HL-60 (cell line): Measurements from ENCODE around the gene SIGLEC7.

Source experiments
- DNase-seq, 2 experiments: peaks; one replicate each; pipeline ENCODE4 v3.0.0-alpha.2; 2010 to 2020; ENCODE audit warnings: low read depth in 1 of 2, low spot score in 1 of 2
- H3K27ac ChIP-seq: fragments of 250-450 bp; sonication (Bioruptor Pico); replicated peaks from 2 replicates; pipeline ENCODE4 v1.5.1; 2020; ENCODE audit warnings: mild to moderate bottlenecking, moderate library complexity
- H3K27me3 ChIP-seq: fragments of 250-450 bp; sonication (Bioruptor Pico); 2 replicates; pipeline ENCODE4 v1.5.1; 2021; ENCODE audit warnings: mild to moderate bottlenecking, moderate library complexity; ENCODE audit not compliant: insufficient read depth, poor library complexity, severe bottlenecking
- H3K4me3 ChIP-seq: replicated peaks from 2 replicates; pipeline ENCODE4 v1.5.1; 2011; ENCODE audit warnings: mild to moderate bottlenecking, control low read depth, low read length; ENCODE audit not compliant: insufficient read depth
- GABPA ChIP-seq: IDR thresholded peaks from 2 replicates; pipeline ENCODE4 v1.6.1; 2012; ENCODE audit warnings: low read depth
- POLR2AphosphoS5 ChIP-seq: IDR thresholded peaks from 2 replicates; pipeline ENCODE4 v1.6.1; 2012; ENCODE audit warnings: low read depth
- SPI1 ChIP-seq: IDR thresholded peaks from 2 replicates; pipeline ENCODE4 v1.6.1; 2012; ENCODE audit warnings: low read depth, mild to moderate bottlenecking, borderline replicate concordance
- TF ChIP-seq, protein P1 (sequence below): IDR thresholded peaks from one replicate; pipeline ENCODE4 v1.5.1; 2011; ENCODE audit warnings: low read length, control low read depth, inconsistent platforms; ENCODE audit not compliant: insufficient read depth
- TF ChIP-seq, protein P2 (sequence below): IDR thresholded peaks from 2 replicates; pipeline ENCODE4 v1.6.1; 2012; ENCODE audit warnings: low read depth; ENCODE audit not compliant: insufficient replicate concordance

The SIGLEC7 gene

DNA sequence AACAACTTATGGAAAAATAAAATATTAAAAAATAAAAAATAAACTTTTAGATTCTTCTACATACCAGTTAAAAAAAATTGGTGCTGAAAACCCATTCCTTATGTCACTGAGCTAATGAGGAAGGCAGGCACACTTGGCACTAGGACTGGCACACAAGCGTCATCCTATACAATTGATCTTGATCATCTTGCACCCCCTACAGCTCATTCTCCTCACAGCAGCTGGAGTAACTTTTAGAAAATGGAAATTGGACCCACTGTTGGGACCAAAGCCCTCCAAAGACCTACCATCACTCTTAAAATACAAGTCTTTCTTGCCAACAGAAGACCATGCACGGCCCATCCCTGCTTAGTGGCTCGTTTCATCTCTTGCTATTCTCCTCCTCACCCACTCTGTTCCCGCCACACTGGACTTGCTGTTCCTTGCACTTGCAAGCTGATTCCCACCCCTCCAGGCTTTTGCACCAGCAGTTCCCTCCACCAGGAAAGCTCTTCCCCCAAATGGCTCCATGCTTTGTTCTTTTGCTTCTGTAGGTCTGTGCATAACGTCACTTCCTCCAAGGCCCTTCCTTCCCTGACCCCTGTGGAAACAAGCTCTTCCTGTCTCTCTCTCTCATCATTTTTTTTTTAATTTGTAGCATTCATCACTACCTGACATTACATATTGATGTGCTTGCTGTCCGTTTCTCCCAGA, 45.5 kb upstream of the SIGLEC7 start:
- no peak for DNase-seq
- TF ChIP-seq, protein P1, sequence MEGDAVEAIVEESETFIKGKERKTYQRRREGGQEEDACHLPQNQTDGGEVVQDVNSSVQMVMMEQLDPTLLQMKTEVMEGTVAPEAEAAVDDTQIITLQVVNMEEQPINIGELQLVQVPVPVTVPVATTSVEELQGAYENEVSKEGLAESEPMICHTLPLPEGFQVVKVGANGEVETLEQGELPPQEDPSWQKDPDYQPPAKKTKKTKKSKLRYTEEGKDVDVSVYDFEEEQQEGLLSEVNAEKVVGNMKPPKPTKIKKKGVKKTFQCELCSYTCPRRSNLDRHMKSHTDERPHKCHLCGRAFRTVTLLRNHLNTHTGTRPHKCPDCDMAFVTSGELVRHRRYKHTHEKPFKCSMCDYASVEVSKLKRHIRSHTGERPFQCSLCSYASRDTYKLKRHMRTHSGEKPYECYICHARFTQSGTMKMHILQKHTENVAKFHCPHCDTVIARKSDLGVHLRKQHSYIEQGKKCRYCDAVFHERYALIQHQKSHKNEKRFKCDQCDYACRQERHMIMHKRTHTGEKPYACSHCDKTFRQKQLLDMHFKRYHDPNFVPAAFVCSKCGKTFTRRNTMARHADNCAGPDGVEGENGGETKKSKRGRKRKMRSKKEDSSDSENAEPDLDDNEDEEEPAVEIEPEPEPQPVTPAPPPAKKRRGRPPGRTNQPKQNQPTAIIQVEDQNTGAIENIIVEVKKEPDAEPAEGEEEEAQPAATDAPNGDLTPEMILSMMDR: no peak
- TF ChIP-seq SPI1 (no peak), GABPA (no peak), POLR2AphosphoS5 (no peak)
- TF ChIP-seq, protein P2, sequence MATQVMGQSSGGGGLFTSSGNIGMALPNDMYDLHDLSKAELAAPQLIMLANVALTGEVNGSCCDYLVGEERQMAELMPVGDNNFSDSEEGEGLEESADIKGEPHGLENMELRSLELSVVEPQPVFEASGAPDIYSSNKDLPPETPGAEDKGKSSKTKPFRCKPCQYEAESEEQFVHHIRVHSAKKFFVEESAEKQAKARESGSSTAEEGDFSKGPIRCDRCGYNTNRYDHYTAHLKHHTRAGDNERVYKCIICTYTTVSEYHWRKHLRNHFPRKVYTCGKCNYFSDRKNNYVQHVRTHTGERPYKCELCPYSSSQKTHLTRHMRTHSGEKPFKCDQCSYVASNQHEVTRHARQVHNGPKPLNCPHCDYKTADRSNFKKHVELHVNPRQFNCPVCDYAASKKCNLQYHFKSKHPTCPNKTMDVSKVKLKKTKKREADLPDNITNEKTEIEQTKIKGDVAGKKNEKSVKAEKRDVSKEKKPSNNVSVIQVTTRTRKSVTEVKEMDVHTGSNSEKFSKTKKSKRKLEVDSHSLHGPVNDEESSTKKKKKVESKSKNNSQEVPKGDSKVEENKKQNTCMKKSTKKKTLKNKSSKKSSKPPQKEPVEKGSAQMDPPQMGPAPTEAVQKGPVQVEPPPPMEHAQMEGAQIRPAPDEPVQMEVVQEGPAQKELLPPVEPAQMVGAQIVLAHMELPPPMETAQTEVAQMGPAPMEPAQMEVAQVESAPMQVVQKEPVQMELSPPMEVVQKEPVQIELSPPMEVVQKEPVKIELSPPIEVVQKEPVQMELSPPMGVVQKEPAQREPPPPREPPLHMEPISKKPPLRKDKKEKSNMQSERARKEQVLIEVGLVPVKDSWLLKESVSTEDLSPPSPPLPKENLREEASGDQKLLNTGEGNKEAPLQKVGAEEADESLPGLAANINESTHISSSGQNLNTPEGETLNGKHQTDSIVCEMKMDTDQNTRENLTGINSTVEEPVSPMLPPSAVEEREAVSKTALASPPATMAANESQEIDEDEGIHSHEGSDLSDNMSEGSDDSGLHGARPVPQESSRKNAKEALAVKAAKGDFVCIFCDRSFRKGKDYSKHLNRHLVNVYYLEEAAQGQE: no peak
- no peak overlapping the region for H3K4me3 ChIP-seq

DNA sequence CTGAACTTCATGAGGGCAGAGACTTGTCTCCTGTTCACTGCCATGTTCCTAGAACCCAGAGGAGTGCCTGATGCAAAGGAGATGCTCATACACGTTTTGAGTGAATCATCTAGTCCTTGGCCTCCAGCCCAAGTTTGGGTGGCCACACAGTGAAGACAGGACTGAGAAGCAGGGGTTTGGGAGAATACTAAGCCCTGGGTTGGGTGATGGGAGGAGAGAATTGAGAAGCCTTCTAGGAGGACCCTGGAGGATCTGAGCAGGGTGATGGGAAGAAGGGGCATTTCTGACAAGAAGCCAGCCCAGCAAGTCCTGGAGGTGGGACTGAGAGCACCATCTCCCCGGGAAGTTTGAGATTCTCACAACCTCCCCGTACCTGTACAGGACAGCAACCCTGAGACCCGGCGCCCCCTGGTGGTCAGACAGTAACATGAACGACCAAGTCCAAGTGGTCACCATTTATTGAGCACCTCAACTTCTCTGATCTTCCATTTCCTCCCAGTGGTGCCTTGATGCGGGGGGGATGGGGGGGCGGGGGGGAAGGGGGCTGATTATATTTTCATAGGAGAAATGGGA, 44.8 kb upstream of the SIGLEC7 start:
- DNase-seq: peak in 1 of 2 experiments; percentile 52
- no peak overlapping the region for H3K27ac ChIP-seq
- H3K4me3 ChIP-seq: no peak overlapping the region
- TF ChIP-seq POLR2AphosphoS5: no peak
- TF ChIP-seq, protein P1: peak; percentile 46
- TF ChIP-seq, protein P2: no peak
- no peaks in the 10 kb centered on the region for H3K27me3 ChIP-seq

More for the DNA sequence above, 45.5 kb upstream of the SIGLEC7 start:
- Histone ChIP-seq H3K27ac (no peak overlapping the region), H3K27me3 (no peaks in the 10 kb centered on the region)

DNA sequence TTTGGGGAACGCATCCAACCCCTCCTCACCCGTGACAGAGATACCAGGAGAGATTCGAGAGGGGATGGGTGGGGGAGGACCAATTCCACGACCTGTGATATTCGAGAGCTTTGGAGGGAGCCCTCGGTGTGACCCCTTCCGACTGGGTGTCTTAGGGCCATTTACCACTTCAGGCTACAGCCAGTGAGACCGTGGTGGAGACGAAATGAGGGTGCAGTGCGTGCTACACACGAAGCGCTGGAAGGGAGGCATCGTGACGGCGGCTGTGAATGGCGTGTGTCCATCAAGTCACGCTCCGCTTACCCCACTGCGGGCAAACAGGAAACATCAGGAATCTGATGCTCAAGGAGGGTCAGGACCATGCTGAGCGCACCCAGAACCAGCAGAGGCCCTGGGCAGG, 44.3 kb upstream of the SIGLEC7 start:
- TF ChIP-seq GABPA (no peak), SPI1 (no peak), POLR2AphosphoS5 (no peak)
- TF ChIP-seq, protein P1: no peak
- TF ChIP-seq, protein P2: no peak
- no peak for DNase-seq
- Histone ChIP-seq H3K27me3 (no peaks in the 10 kb centered on the region), H3K4me3 (no peak overlapping the region), H3K27ac (no peak overlapping the region)
